Measurements from ENCODE around the gene MPP2.

DNA sequence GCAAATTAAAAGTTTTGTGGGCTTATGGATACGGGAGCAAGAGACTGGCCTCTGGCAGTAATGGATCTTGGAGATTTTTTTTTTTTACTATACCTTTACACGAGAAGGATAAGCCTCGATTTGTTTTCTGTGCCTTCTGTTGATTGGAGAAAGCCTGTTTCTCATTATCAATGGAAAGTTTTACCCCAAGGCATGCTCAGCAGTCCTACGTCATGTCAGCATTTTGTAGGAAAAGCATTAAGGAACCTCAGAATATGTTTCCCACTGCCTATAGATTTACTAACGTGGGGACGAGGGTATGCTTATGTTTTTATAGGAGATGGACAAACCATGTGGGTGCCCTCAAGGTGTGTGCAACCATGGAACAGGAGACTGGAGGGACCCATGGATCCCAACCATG is 33.5 kb downstream of the MPP2 start:
- TF ChIP-seq HNRNPL (IDR thresholded peaks at IDR 0.05; ENCODE audit: low read depth, low read length): no peak
- no peak for TF ChIP-seq EHMT2 (IDR thresholded peaks at IDR 0.05)
- no peak for TF ChIP-seq DACH1 (IDR thresholded peaks at IDR 0.05; ENCODE audit: partially characterized antibody)
- TF ChIP-seq, protein P1, sequence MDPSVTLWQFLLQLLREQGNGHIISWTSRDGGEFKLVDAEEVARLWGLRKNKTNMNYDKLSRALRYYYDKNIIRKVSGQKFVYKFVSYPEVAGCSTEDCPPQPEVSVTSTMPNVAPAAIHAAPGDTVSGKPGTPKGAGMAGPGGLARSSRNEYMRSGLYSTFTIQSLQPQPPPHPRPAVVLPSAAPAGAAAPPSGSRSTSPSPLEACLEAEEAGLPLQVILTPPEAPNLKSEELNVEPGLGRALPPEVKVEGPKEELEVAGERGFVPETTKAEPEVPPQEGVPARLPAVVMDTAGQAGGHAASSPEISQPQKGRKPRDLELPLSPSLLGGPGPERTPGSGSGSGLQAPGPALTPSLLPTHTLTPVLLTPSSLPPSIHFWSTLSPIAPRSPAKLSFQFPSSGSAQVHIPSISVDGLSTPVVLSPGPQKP (CRISPR knock-in tag; IDR thresholded peaks at IDR 0.05): no peak
- TF ChIP-seq IRF2 (CRISPR knock-in tag; IDR thresholded peaks at IDR 0.05): no peak
- TF ChIP-seq ZNF766 (CRISPR knock-in tag; conservative IDR thresholded peaks at IDR 0.05): no peak
- no peak for TF ChIP-seq TCF7 (IDR thresholded peaks at IDR 0.05; ENCODE audit: borderline replicate concordance)

Measured in K562 (cell line).